ENCODE data around the gene SLC39A5.

The SLC39A5 gene

DNA sequence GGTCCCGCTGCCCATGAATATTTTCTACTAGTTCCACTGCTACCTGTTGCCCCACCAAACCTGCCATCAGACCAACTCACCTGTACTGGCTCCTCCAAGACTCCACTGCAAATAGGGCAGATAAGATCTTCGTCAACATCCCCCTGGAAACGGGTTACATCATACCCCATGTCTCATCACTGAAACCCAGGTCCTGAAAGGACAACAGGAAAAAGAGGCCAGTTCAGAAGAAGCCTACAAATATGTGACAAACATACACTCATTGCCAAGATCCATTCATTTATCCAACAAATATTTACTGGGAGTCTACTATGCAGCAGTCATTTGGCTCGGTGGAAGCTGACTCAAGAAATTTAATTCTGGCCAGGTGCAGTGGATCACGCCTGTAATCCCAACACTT lies 16.0 kb upstream of the SLC39A5 start:
- DNase-seq (ENCODE audit: low spot score): no peak

DNA sequence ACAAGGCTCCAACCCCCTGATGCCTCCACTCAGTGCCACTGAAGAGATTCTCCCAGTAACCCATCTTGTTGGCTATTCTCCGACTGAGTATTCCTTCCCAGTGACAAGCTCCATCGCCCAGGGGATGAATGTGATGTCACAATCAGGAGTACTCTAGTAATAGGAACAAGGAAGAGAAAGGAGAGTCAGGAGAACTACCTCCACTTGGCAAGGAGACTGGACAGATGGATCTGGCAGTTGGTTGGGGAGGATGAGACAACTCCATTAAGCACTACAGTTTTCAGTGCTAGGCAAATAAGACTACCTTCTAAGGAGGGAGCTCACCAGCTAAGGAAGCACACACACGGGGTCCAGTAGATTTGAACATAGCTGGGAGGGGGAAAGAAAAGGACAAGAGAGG lies 13.4 kb upstream of the SLC39A5 start:
- no peak for DNase-seq (ENCODE audit: low spot score)

DNA sequence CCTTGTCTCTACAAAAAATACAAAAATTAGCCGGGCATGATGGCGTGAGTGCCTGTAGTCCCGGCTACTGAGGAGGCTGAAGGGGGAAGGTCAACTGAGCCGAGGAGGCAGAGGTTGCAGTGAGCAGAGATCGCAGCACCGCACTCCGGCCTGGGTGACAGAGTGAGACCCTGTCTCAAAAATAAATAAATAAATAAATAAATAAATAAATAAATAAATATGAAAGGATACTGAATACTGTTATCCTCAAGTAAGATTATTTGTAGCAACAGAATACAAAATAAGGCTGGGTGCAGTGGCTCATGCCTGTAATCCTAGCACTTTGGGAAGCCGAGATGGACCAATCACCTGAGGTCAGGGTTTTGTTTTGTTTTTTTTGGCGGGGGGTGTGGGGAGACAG lies 10.0 kb upstream of the SLC39A5 start:
- DNase-seq (ENCODE audit: low spot score): no peak

DNA sequence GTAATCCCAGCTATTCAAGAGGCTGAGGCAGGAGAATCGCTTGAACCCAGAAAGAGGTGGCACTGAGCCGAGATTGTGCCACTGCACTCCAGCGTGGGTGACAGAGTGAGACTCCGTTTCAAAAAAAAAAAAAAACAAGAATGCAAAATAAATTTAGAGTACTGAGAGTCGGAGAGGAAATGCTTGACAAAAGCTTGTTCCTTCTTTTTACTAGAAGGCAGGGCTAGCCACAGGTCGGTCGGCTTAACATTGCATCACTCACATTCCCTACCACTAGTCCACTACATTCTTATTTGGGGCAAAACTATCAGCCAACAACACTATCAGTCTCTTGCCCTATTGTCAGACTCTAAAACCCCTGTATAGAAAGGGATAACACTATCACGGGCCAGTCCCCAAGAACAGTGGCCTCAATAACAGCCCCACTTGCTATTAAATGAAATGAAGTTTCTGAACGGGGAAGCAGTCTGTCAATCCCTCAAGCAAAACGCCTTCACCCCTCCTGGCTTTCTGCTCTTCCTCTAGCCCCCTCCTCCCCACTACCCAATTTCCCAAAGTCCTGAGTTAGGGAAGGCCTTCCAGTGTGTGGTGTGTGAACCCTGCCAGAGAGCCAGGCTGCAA lies 9.1 kb upstream of the SLC39A5 start:
- DNase-seq (ENCODE audit: low spot score): peak; percentile 43

DNA sequence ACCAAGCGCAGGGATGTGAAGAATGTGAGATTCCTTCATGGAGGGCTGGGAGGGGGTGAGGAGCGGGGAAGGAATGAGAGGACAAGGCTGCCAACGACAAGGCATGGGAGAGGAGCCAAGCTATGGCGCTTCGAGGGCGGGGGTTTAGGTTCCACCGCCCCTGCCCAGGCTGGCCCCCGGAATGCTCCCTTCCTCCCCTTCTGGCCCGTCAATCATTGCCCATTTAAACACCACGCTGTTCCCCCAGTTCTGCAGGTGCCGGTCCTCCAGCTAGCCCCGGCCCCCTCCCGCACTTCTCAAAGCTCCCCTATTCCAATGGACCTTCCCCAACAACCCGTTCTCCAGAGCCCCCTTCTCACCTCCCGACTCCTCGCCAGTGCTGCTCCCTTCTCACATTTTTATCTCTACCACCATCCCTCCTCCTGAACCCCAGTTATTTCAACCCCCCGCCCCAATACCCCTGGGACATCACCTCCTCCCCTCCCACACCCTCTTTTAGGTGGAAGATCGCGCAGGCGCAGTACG lies 8.6 kb upstream of the SLC39A5 start:
- DNase-seq (ENCODE audit: low spot score): peak; percentile 93

DNA sequence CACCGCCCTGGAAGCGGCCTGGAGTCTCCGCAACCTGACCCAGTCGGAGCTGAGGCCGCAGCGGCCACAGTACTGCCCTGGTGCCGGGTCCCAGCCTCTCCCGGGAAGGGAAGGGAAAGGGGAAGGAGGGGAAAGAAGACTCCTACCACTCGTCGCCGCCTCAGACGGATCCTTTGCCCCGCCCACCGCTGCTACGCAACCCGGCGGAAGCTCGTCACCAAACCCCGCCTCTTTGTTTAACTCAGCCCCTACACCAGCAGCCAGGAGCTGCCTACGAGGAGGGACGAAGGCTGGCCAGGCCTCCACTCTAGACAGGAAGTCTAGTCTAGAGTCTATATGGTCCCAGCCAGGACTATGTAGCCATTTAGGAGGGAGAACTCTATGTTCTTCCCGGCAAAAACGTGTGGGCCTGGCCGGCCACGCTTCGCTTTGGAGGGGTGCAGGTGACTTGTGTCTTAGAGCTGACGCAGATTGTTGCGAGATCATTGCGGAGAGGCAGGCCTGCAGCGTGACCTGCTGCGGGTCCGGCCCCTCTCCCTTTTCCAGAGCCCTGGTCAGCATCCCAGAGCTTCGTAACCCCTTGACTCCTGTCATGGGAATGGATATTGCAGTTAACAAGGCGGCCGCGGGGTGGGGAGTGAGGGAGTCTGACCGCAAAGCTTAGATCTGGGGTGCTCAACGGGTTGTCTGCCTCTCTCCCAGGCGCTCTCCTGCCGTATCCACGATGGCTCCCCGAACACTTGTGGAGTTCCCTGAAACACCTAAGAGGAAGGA lies 7.9 kb upstream of the SLC39A5 start, which contains the start of gene RNF41:
Gene RNF41, minus strand, starts transcription at position 166 of the 774 bp plus-strand sequence. CDS start 7,875 bp downstream, outside the sequence.
- DNase-seq (ENCODE audit: low spot score): peak; percentile 98

DNA sequence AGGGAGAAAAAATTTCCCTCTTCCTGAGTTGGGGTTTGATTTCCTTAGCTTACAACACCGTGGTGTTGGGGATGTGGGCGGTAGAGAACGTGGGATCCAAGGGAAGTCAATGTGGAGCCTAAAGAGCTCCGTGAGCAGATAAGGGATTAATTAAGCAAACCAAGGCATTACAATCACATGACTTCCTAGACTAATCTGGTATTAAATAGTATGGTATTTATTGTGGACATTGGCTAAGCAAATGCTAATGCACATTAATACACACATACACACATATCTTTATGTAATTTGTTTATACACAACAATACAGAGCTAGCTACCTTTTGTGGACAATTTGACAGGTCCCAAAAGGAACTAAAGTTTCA lies 7.3 kb upstream of the SLC39A5 start:
- DNase-seq (ENCODE audit: low spot score): no peak

DNA sequence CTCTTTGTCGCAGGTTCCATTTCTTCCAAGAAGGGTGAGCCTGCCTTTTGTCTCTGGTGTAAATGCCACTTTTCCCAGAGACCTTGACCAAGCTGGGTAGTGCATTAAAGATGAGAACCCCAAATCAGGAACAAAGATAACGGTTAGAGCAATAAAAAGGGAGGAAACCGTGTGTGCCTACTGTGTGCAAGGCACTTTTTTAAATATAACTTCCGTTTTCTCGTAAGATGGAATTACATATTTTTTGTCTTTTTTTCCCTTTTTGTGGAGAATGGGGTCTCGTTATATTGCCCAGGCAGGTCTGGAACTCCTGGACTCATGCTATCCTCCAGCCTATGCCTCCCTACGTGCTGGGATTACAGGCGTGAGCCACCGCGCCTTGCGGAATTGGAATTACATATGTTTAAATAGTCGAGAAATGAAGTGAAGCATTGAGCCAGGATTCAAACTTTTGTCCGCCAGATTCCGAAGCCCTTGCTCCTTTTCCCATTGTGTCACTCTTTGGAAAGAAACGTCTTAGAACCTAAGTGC lies 6.2 kb upstream of the SLC39A5 start:
- DNase-seq (ENCODE audit: low spot score): no peak

DNA sequence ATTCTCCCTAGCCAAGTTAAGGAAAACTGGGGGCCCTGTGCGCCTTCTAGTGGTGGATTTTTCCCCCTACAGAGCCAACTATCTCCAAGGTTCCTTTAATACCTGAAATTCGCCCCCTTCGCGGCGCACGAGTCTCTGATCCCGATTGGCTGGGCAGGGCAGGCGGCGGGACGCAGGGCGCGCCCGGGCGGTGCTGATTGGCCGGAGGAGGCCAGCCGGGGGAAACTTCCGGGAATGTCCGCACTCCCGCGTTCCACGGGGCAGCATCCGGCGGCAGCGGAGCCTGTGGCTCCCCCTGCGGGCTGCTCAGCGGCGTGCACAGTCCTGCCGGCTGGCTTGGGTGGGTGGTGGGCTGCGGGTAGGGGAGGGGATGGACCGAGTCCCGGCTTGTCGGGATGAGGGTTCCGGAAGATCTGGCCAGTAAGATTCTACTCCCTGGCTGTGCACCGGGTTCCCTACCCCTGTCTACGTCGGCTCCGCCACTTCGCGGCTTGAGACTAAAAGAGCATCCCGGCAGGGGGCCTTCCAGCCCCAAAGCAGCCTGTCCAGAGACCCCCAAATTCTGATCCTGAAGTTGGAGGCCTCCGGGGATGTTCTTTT lies 5.6 kb upstream of the SLC39A5 start, which contains the start of gene NABP2:
Gene NABP2, plus strand, starts transcription at position 241 of the 600 bp plus-strand sequence. CDS start 515 bp downstream, outside the sequence.
- peak; percentile 99 for DNase-seq (ENCODE audit: low spot score)

DNA sequence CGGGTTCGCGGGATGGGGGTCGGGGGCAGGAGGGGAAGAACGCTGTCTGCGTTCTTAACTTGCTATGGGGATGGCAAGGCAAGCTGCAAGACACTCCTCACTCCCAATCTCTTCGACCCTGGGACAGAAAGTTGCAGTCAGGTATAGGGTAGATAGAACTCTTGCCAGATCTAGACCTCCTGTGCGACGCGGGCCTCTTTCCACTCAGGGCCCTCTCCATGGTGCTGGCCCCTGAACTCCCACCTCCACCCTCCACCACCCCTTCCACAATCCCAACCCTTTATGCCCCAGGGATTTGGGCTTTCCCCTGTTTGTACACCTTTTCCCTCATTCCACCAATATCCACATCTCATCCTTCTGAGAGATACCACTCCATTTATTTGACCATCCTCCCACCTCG lies 4.9 kb upstream of the SLC39A5 start:
- no peak for DNase-seq (ENCODE audit: low spot score)

DNA sequence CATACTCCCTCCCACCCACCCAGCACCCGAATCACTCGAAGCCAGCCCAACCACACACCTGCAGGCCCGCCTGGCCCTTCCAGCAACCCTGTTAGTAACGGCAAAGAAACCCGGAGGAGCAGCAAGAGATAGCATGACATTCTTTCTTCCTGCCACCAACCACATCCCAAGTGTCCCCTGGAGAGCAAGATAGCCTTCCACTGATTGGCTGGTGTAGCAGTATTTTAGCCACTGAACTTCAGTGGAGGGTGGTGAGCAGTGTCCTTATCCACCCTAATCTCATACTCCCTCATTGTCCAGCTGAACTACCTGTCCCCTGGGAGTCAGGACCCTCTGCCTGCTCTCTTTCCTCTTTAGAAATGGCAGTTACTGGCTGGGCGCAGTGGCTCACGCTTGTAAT lies 769 bp upstream of the SLC39A5 start:
- DNase-seq (ENCODE audit: low spot score): no peak

DNA sequence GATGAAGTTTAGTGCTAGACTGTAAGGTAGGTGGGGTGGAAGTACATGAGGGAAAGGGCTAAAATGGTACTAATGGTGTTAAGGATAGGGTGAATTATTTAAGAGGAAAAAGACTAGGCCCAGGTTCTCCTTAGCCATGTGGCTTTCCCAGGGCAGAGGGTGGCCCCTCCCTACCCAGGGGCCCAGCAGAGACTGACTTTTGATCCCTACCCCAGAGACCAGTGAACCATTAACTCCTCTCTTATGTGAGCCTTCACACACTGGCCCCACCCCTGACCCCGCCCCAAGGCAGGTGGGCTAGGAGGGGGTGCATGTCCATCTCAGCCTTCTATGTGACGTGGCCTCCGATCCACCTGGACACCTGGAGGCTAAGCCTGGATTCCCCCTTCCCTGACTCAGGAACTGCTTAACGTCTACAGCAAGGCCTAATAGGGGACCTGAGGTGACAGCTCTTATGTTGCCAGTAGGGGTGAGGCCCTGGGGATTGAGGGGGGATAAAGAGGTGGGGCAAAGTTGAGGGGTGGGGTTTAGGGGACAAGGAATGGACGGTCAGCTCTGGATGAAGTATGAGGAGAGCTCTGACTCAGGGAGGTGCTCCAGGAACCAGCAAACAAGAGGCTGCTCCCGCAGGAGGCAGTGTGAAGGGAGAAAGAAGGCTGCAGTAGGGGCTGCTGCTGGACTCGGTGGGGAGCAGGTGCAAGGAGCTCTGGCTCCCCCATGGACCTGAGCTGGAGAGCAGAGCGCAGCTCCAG lies 757 bp downstream of the SLC39A5 start:
- DNase-seq (ENCODE audit: low spot score): no peak

DNA sequence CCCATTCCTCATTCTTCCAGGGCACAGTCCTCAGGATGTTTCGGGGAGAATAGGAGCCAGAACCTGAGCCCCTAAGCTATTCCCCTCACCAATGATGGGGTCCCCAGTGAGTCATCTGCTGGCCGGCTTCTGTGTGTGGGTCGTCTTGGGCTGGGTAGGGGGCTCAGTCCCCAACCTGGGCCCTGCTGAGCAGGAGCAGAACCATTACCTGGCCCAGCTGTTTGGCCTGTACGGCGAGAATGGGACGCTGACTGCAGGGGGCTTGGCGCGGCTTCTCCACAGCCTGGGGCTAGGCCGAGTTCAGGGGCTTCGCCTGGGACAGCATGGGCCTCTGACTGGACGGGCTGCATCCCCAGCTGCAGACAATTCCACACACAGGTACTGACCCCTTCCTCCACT lies 1.3 kb downstream of the SLC39A5 start:
- DNase-seq (ENCODE audit: low spot score): no peak

DNA sequence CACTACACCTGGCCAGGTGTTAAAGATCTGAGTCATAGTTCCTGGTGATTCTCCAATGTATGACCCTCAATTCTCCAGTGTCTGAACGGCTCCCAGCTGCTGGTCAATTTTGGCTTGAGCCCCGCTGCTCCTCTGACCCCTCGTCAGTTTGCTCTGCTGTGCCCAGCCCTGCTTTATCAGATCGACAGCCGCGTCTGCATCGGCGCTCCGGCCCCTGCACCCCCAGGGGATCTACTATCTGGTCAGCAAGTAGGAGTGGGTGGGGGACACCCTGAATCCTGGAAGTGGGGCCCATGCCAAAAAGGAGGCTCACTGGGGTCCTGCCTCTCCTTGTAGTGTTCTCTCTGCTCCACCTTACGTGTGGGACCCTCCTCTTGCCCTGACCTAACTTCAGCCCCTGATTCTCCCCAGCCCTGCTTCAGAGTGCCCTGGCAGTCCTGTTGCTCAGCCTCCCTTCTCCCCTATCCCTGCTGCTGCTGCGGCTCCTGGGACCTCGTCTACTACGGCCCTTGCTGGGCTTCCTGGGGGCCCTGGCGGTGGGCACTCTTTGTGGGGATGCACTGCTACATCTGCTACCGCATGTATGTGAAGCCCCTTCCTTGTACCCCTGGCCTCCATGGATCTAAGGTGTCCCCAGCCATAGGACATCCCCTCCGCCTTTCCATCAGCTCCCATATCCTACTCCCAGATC lies 5.0 kb downstream of the SLC39A5 start:
- DNase-seq (ENCODE audit: low spot score): no peak

DNA sequence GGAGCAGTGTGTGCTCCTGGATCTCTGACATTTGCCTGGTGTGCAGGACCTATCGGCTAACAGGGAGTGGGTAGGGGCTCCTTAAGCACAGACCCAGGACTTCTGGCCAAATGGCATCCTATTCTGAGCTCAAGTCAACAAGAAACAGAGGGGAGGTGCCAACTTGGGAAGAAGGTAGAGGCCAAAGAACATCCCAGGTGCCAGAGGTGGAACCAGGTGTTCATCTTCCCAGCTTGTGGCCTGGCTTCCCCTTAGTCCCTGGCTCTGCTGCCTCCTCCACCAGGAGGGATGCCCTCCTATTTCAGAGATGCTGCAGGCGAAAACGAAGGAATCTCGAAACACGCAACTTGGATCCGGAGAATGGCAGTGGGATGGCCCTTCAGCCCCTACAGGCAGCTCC lies 6.2 kb downstream of the SLC39A5 start:
- DNase-seq (ENCODE audit: low spot score): no peak

DNA sequence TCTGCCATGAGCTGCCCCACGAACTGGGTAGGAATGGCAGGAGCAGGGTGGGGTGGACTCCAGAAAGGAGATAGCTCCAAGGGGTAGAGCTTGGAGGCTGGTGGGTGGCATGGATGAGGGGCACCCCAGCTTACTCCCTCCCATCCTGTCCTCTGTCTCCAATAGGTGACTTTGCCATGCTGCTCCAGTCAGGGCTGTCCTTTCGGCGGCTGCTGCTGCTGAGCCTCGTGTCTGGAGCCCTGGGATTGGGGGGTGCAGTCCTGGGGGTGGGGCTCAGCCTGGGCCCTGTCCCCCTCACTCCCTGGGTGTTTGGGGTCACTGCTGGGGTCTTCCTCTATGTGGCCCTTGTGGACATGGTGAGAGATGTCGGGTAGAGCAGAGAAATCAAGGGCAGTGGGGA lies 7.1 kb downstream of the SLC39A5 start:
- no peak for DNase-seq (ENCODE audit: low spot score)

DNA sequence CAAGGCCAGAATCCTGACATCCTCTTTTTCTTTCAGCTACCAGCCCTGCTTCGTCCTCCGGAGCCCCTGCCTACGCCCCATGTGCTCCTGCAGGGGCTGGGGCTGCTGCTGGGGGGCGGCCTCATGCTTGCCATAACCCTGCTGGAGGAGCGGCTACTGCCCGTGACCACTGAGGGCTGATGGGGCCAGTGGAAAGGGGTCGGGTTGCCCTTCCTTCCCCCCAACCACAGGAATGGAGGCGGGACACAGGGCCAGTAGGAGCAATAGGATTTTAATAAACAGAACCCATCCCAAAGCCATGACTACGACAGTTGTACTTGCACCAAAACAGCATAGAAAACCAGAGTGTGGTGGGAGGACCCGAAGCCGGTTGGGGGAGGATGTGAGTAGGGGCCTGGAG lies 7.7 kb downstream of the SLC39A5 start:
- no peak for DNase-seq (ENCODE audit: low spot score)

DNA sequence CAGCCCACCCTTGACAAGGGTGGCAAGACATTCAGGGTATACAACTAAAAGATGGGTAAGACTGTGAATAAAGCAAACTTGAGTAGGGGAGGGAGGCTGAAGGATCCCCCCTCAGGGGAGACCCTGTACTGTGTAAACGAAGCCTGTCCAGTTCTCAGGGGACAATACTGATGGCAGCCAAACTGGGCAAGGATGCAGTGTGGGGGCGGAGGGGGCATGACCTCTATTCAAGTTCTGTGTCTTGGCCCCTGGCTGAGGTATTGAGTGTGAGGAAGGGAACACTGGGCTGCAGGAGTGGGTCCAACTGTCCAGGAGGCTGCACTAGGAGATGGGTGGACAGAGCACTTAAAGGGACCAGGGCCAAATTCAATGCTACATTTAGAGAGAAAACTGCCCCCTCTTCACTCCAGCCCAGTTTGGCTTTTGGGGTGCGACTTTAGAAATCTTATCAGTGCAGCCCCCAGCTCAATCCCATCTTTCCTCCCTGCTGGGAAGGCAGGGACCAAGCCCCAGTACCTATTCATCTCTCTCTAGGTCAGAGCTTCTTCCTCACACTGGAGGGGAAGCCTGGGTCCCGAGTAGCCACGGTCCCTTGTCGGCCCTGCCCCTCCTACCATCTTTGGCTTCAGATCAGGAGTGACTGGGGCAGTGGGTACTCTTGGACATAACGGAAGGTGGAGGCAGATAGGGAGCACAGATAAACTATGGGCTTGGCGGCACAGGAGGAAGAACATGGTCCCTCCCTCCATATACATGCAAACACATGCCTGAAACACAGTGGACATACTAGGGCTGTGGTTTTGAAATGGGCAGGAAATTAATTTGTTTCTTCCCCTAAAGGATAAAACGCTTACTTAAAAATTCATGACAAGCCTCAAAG lies 11.8 kb downstream of the SLC39A5 start:
- no peak for DNase-seq (ENCODE audit: low spot score)

DNA sequence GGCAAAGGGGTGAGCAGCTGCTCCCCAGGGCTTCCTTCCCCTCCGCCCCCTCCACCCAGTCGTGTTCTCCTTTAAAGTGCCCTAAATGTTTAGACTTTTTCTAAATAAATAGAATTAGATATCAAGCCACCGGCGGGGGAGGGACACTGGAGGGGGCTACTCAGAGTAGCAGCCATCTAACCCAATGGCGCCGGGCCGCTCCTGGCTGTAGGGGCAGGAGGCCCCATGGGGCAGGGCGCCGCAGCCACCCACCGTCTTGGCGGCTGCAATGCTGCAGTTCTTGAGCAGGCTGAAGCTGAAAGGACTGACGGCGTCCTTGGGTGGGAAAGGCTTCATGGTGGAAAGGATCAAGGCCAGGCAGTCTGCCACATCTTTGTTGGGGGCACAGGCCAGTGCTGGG lies 13.1 kb downstream of the SLC39A5 start:
- DNase-seq (ENCODE audit: low spot score): no peak

DNA sequence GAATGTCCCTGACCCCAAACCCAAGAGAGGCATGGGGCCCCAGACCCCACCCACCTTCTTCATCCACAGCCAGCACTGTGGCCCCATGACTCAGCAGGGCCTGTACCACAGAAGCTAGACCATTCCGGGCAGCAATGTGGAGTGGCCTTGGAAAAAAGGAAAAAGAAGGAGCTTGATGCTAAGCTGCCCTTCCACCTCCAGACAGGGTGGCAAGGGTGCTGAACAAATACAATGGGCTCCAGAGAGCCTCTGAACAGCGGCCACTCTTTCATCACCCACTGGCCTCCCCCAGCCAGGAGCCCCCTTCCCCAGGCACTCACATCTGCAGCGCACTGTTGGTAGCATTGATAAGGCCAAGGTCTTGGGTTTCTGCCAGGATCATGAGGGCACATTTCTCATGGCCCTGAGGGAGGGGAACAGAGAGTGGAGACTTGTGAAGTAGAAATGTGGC lies 13.9 kb downstream of the SLC39A5 start:
- DNase-seq (ENCODE audit: low spot score): no peak

Measured in AG08395 (cell line).